Measurements from ENCODE around the gene STK11IP.
A peak's percentile ranks its signal among the peaks of the same experiment; 100 is the strongest.

STK11IP gene

GRCh38 chr2:219562049-219563020 lies 35.3 kb upstream of the STK11IP start:
- DNase-seq (ENCODE audit: low read depth): no peak

GRCh38 chr2:219563271-219563928 lies 34.3 kb upstream of the STK11IP start:
- DNase-seq (ENCODE audit: low read depth): no peak

GRCh38 chr2:219565130-219566080 lies 32.3 kb upstream of the STK11IP start:
- DNase-seq (ENCODE audit: low read depth): no peak

GRCh38 chr2:219566640-219567039 lies 31.0 kb upstream of the STK11IP start:
- no peak for DNase-seq (ENCODE audit: low read depth)

GRCh38 chr2:219567131-219567530 lies 30.5 kb upstream of the STK11IP start:
- no peak for DNase-seq (ENCODE audit: low read depth)

GRCh38 chr2:219567791-219568361 lies 29.8 kb upstream of the STK11IP start:
- DNase-seq (ENCODE audit: low read depth): no peak

GRCh38 chr2:219569041-219569440 lies 28.6 kb upstream of the STK11IP start:
- DNase-seq (ENCODE audit: low read depth): no peak

GRCh38 chr2:219569635-219570034 lies 28.0 kb upstream of the STK11IP start:
- DNase-seq (ENCODE audit: low read depth): no peak

- peak; percentile 53 for DNase-seq (ENCODE audit: low read depth)
These were observed 27.3 kb upstream of the STK11IP start for GRCh38 chr2:219570194-219570923.

GRCh38 chr2:219570924-219571310 lies 26.7 kb upstream of the STK11IP start:
- peak; percentile 40 for DNase-seq (ENCODE audit: low read depth)

GRCh38 chr2:219571311-219572236 lies 26.1 kb upstream of the STK11IP start, which contains the start of gene OBSL1:
Gene OBSL1, minus strand, starts transcription at chr2:219571539. Its CDS starts 307 bp downstream, at chr2:219571232.
- peak; percentile 69 for DNase-seq (ENCODE audit: low read depth)

GRCh38 chr2:219572237-219573001 lies 25.2 kb upstream of the STK11IP start, which contains the start of gene INHA:
Gene INHA, plus strand, starts transcription at chr2:219572310. Its CDS starts 65 bp downstream, at chr2:219572375.
- no peak for DNase-seq (ENCODE audit: low read depth)

GRCh38 chr2:219573166-219573565 lies 24.5 kb upstream of the STK11IP start:
- DNase-seq (ENCODE audit: low read depth): no peak

GRCh38 chr2:219574484-219575311 lies 23.0 kb upstream of the STK11IP start:
- no peak for DNase-seq (ENCODE audit: low read depth)

GRCh38 chr2:219575566-219576504 lies 21.8 kb upstream of the STK11IP start:
- no peak for DNase-seq (ENCODE audit: low read depth)

GRCh38 chr2:219576505-219577388 lies 20.9 kb upstream of the STK11IP start:
- no peak for DNase-seq (ENCODE audit: low read depth)

Data from ELR (cell line).